GM12872 (cell line): ENCODE measurements around the gene PROSER3.

ENCODE experiments used
- TF ChIP-seq, protein P1 (sequence below): IDR thresholded peaks from 3 replicates; pipeline ENCODE4 v1.5.1; 2011; ENCODE audit warnings: low read depth, mild to moderate bottlenecking, low read length, moderate library complexity; ENCODE audit not compliant: insufficient read depth

PROSER3 gene

DNA sequence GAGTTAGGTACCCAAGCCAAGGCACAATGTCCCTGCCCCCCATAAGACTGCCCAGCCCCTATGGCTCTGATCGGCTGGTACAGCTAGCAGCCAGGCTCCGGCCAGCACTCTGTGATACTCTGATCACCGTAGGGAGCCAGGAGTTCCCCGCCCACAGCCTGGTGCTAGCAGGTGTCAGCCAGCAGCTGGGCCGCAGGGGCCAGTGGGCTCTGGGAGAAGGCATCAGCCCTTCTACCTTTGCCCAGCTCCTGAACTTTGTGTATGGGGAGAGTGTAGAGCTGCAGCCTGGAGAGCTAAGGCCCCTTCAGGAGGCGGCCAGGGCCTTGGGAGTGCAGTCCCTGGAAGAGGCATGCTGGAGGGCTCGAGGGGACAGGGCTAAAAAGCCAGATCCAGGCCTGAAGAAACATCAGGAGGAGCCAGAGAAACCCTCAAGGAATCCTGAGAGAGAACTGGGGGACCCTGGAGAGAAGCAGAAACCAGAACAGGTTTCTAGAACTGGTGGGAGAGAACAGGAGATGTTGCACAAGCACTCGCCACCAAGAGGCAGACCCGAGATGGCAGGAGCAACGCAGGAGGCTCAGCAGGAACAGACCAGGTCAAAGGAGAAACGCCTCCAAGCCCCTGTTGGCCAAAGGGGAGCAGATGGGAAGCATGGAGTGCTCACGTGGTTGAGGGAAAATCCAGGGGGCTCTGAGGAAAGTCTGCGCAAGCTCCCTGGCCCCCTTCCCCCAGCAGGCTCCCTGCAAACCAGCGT is 43.2 kb upstream of the PROSER3 start:
- TF ChIP-seq, protein P1, sequence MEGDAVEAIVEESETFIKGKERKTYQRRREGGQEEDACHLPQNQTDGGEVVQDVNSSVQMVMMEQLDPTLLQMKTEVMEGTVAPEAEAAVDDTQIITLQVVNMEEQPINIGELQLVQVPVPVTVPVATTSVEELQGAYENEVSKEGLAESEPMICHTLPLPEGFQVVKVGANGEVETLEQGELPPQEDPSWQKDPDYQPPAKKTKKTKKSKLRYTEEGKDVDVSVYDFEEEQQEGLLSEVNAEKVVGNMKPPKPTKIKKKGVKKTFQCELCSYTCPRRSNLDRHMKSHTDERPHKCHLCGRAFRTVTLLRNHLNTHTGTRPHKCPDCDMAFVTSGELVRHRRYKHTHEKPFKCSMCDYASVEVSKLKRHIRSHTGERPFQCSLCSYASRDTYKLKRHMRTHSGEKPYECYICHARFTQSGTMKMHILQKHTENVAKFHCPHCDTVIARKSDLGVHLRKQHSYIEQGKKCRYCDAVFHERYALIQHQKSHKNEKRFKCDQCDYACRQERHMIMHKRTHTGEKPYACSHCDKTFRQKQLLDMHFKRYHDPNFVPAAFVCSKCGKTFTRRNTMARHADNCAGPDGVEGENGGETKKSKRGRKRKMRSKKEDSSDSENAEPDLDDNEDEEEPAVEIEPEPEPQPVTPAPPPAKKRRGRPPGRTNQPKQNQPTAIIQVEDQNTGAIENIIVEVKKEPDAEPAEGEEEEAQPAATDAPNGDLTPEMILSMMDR, result peak; percentile 69

DNA sequence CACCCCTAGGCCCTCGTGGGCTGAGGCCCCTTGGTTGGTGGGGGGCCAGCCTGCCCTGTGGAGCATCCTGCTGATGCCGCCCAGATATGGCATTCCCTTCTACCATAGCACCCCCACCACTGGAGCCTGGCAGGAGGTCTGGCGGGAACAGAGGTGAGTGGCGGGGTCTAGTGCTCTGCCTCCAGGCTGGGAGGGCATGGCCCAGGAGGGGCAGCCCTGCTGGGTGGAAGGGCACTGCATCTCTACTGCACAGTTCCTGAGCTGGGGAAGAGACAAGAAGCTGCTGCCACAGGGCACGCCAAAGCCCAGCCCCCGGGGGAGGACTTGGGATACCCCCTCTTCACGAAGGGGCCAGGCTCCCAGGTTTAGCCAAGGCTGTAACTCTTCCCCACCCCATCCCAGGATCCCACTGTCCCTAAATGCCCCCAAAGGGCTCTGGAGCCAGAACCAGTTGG is 42.6 kb upstream of the PROSER3 start:
- TF ChIP-seq, protein P1, result no peak

DNA sequence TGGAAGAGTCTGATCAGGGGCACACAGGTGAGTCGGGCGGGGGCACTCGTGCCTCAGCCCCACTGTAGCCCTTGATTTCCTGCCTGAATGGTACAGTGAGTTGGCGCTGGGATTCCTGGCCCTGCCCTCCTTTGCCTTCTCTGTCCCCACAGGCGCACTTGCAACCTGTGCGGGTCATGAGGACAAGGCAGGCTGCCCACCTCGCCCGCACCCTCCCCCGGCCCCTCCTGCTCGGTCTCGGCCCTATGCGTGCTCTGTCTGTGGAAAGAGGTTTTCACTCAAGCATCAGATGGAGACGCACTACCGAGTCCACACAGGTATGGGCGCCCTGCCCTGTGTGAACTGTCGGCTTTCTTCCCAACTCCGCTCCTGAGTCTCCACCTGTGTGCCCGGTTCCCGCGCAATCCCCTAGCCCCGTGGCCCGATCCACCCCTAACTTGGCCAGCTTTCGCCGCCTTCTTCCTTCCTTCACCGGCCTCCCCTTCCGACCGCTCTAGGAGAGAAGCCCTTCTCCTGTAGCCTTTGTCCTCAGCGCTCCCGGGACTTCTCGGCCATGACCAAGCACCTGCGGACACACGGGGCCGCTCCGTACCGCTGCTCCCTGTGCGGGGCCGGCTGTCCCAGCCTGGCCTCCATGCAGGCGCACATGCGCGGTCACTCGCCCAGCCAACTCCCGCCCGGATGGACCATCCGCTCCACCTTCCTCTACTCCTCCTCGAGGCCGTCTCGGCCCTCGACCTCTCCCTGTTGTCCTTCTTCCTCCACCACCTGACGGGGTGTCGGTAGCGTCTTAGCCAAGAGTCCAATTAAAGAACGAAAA is 41.8 kb upstream of the PROSER3 start:
- TF ChIP-seq, protein P1, result no peak

DNA sequence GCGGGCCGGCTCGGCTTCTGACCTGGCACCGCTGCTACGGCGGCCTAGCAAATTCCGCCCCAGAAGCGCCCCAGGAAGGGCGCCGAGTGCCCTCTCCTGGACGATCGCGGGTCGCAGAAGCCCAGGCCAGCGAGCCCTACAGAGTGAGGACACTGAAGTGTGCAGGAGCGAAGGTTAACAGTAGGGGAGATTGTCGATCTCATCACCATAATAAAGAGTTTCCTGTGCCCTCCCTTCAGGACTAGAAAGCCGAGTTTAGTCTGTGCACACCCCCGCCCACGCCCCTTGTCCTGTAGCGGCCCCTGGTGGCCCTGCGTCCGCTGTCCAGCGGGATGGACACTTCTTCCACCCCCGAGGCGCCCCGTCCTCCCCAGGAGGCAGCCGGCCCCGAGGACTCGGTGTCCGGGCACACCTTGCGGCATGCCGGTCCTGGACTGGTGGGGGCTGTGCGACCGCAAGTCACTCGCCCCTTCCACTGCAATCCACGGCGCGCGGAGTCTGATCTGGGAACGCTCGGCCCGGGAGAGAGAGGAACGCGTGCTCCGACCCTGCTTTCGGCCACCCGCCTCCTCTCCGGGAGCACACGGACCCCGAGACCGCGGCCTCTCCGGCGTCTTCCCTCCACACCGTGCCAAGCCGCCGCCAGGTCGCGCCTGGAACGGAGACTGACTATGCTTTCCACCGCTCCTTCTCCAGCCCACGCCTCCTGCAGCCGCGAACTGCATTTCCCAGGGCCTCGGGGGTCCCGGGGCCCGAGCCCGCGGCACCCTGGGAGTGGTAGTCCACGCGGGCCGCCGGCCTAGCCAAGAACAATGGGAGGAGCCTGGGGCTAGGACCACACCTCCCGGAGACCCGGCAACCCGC is 40.9 kb upstream of the PROSER3 start:
- TF ChIP-seq, protein P1, result peak; percentile 83

DNA sequence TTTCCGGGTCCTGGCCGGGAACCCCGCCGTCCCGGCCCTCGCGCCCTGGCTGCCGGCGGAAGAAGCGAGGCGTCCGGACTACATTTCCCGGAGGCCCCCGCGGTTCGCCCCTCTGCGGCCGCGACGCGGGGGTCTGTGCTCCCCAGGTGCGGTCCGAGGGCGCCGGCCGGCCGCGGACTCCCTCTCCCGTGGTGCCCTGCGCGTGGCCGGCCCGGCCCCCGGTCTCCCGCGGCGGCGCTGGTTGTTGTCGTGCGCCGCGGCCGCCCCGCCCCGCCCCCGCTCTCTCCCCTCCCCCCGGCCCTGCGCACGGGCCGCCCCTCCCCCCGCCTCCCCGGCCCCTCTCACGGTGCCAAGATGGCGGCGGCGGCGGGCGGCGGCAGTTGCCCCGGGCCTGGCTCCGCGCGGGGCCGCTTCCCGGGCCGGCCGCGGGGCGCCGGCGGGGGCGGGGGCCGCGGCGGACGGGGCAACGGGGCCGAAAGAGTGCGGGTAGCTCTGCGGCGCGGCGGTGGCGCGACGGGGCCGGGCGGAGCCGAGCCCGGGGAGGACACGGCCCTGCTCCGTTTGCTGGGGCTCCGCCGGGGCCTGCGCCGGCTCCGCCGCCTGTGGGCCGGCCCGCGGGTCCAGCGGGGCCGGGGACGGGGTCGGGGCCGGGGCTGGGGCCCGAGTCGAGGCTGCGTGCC is 40.2 kb upstream of the PROSER3 start, which contains the start of gene KMT2B:
Gene KMT2B (plus strand): TSS at position 339 of the 680 bp plus-strand sequence. CDS start 16 bp downstream, at position 355.
- TF ChIP-seq, protein P1, result no peak

DNA sequence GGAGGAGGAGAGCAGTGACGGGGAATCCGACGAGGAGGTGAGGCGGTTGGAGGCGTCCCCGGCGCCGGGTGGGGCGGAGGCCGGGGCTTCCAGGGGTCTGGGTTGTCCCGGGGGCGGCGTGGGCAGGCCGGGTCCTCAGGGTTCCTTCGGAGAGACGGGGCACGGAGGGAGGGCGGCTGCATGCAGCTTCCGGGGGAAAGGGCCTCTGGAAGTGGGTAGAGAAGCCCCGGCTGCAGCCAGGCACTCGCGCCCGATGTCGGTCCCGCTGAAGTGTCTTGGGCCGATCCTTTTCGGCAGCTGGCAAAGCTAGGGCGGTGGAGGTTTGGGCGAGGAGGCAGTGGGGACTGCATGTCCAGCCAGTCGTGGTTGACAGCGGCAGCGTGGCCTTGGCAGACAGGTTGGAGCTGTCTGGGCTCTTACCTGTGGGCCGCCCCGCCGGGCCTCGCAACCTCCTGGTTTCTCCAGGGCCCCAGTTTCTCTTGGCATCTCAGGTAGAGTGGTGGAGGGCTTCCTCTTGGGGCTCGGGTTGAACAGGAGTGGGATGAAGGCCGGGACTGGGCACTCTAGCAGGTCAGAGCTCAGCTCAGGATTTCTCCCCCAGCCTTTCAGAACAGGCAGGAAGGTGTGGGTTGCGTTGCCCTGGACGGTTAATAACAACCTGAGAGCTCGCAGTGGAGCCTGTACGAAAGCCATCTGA is 39.5 kb upstream of the PROSER3 start:
- TF ChIP-seq, protein P1, result no peak
